ENCODE data around the gene CACNA2D3.

The CACNA2D3 gene

DNA sequence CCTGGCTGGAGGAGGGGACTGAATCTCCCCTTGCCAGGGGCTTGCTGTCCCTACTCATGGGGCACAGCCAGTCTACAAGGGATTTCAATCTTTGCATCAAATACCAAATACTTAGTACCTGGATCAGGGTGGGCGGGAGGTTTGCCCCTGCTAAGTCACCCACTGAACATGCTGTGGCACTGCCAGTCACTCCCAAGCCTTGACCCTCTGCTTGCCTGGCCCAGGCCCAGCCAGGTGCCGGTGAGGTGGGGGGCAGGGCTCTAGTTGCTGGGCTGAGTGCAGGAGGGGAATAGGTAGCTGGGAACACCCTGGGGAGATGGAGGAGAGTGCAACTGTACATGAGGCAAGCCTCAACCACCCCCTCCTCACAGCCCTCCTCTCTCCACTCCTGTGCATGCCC is 941.8 kb downstream of the CACNA2D3 start:
- H3K4me1 ChIP-seq (ENCODE audit: control insufficient read depth, low read depth, low read length) = no peaks in the 10 kb centered on the region
- H3K27me3 ChIP-seq (ENCODE audit: control insufficient read depth, insufficient read depth, low read length) = no peaks in the 10 kb centered on the region
- no peak overlapping the region for H3K4me3 ChIP-seq (ENCODE audit: low read length)
- H3K36me3 ChIP-seq (ENCODE audit: control insufficient read depth, low read depth, low read length) = no peaks in the 10 kb centered on the region
- H3K9ac ChIP-seq (ENCODE audit: low read length) = no peak overlapping the region
- no peak overlapping the region for H3K27ac ChIP-seq (ENCODE audit: low read length)
- no peaks in the 10 kb centered on the region for H3K9me3 ChIP-seq (ENCODE audit: control insufficient read depth, low read depth, low read length)

DNA sequence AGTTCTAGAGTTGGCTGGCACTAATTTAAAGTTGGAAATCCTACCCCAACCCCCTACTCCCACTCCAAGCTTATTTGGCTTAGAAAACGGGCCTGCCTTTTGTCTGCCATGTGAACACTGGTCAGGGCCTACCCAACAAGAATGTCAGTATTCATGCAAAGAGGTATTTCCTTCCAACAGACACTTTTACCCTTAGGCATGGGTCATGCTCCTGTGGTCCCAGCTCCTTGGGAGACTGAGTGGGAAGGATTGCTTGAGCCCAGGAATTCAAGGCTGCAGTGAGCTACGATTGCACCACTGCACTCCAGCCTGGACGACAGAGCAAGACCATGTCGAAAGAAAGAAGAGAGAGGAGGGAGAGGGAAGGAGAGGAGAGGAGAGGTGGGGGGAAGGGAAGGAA is 943.0 kb downstream of the CACNA2D3 start:
- no peaks in the 10 kb centered on the region for H3K27me3 ChIP-seq (ENCODE audit: control insufficient read depth, insufficient read depth, low read length)
- H3K9ac ChIP-seq (ENCODE audit: low read length) = no peak overlapping the region
- H3K27ac ChIP-seq (ENCODE audit: low read length) = no peak overlapping the region
- H3K4me1 ChIP-seq (ENCODE audit: control insufficient read depth, low read depth, low read length) = no peaks in the 10 kb centered on the region
- no peaks in the 10 kb centered on the region for H3K9me3 ChIP-seq (ENCODE audit: control insufficient read depth, low read depth, low read length)
- H3K4me3 ChIP-seq (ENCODE audit: low read length) = no peak overlapping the region
- no peaks in the 10 kb centered on the region for H3K36me3 ChIP-seq (ENCODE audit: control insufficient read depth, low read depth, low read length)

DNA sequence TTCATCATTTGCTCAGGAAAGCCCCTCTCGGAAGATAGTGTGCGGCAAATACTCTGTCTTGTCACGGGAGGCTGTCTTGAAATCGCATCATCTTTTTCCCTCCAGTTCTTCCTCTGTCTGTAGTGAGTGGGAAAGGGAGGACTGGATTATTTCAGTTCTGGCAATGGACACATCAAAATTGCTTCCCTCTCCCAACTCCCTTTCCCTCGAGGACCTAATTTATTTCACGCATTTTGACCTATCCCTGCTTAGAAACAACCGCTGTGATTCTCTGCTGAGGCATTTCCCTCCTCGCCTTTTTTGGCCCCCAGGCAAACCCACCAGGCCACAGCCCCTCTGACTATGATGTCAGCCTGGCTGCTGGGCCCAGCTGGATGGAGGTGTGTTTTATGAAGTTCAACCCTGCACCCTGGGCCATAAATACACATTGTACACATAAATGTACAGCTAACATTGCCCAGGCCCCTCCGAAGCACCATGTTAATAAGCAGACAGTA is 944.2 kb downstream of the CACNA2D3 start:
- H3K9ac ChIP-seq (ENCODE audit: low read length) = no peak overlapping the region
- no peak overlapping the region for H3K27ac ChIP-seq (ENCODE audit: low read length)
- H3K36me3 ChIP-seq (ENCODE audit: control insufficient read depth, low read depth, low read length) = no peaks in the 10 kb centered on the region
- no peak overlapping the region for H3K4me3 ChIP-seq (ENCODE audit: low read length)
- no peaks in the 10 kb centered on the region for H3K4me1 ChIP-seq (ENCODE audit: control insufficient read depth, low read depth, low read length)
- no peaks in the 10 kb centered on the region for H3K27me3 ChIP-seq (ENCODE audit: control insufficient read depth, insufficient read depth, low read length)
- H3K9me3 ChIP-seq (ENCODE audit: control insufficient read depth, low read depth, low read length) = no peaks in the 10 kb centered on the region

DNA sequence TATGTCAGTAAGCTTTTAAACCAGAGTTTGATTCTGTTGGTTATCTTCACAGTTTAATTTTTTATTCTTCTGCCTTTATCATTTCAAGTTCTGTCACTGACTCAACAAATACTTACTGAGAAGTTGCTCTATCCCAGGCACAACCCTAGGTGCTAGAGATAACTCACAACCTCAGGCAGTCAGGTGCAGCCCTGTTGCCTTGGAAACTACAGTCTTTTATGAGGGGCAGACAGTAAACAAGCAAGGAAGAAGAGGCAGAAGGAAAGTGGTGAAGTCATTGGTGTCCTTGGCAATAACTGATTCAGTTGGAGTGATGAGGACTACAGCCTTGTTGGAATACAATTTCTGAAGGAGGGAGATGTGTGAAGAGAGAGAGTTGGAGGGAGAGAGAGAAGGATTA is 947.6 kb downstream of the CACNA2D3 start:
- Histone ChIP-seq H3K9ac (ENCODE audit: low read length) (no peak overlapping the region), H3K4me1 (ENCODE audit: control insufficient read depth, low read depth, low read length) (no peaks in the 10 kb centered on the region), H3K36me3 (ENCODE audit: control insufficient read depth, low read depth, low read length) (no peaks in the 10 kb centered on the region), H3K27ac (ENCODE audit: low read length) (no peak overlapping the region), H3K4me3 (ENCODE audit: low read length) (no peak overlapping the region), H3K27me3 (ENCODE audit: control insufficient read depth, insufficient read depth, low read length) (no peaks in the 10 kb centered on the region), H3K9me3 (ENCODE audit: control insufficient read depth, low read depth, low read length) (no peaks in the 10 kb centered on the region)

DNA sequence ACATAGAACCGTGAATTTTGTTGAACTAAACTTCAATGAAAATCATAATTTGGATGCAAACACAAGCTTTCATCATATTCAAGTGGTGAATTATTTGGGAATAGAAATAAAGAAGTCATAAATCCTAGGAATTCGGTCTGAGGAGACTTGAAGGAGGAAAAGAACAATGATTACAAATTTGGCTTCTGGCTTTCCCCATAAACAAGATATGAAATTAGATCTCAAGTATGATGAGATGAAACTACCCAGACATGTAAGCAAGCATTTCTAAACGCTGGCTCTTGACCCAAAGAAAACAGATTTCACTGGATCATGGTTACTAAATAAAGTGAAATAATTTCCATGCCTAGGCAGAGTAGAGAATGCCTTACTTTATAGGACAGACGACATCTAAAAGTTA is 952.4 kb downstream of the CACNA2D3 start:
- H3K9me3 ChIP-seq (ENCODE audit: control insufficient read depth, low read depth, low read length) = no peaks in the 10 kb centered on the region
- H3K27ac ChIP-seq (ENCODE audit: low read length) = no peak overlapping the region
- no peak overlapping the region for H3K4me3 ChIP-seq (ENCODE audit: low read length)
- H3K9ac ChIP-seq (ENCODE audit: low read length) = no peak overlapping the region
- no peaks in the 10 kb centered on the region for H3K4me1 ChIP-seq (ENCODE audit: control insufficient read depth, low read depth, low read length)
- H3K36me3 ChIP-seq (ENCODE audit: control insufficient read depth, low read depth, low read length) = no peaks in the 10 kb centered on the region
- H3K27me3 ChIP-seq (ENCODE audit: control insufficient read depth, insufficient read depth, low read length) = no peaks in the 10 kb centered on the region

DNA sequence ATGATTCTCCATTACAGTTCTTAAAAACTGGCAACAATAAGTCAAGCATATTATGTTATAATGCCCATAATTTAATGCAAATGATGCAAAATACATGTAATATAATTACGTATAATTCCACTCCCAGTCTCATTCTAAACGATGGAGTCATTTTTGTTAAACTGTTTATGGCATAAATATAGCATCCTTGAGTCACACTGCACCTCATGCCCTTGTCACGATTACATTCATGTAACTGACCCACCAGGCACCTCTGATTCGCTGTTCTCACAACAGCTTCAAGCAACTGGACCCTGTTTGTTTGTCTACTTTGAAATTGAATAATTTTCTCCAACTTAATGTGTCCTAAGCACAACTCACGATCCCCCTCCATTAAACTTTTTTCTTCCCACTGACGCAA is 953.5 kb downstream of the CACNA2D3 start:
- H3K27ac ChIP-seq (ENCODE audit: low read length) = no peak overlapping the region
- no peak overlapping the region for H3K9ac ChIP-seq (ENCODE audit: low read length)
- H3K36me3 ChIP-seq (ENCODE audit: control insufficient read depth, low read depth, low read length) = no peaks in the 10 kb centered on the region
- H3K4me3 ChIP-seq (ENCODE audit: low read length) = no peak overlapping the region
- H3K9me3 ChIP-seq (ENCODE audit: control insufficient read depth, low read depth, low read length) = no peaks in the 10 kb centered on the region
- H3K4me1 ChIP-seq (ENCODE audit: control insufficient read depth, low read depth, low read length) = no peaks in the 10 kb centered on the region
- H3K27me3 ChIP-seq (ENCODE audit: control insufficient read depth, insufficient read depth, low read length) = no peaks in the 10 kb centered on the region

DNA sequence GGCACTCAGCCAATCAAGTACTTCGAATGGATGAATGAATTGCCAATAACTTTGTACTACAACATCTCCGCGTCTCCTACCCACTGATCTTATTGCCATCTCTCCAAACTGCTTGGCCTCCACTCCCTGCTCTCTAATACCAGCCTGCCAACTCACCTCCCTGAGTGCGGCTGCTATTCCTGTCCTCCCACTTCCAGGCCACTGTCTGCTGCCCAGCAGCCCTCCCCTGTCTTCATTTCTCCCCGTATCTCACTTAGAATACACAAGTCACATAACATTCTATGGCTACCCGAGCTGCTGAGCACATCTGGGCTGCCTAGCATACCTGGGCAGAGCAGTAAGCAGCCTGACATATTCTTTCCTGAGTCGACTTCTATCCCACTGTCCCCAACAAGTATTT is 955.4 kb downstream of the CACNA2D3 start:
- H3K36me3 ChIP-seq (ENCODE audit: control insufficient read depth, low read depth, low read length) = no peaks in the 10 kb centered on the region
- H3K4me1 ChIP-seq (ENCODE audit: control insufficient read depth, low read depth, low read length) = no peaks in the 10 kb centered on the region
- no peaks in the 10 kb centered on the region for H3K27me3 ChIP-seq (ENCODE audit: control insufficient read depth, insufficient read depth, low read length)
- H3K9me3 ChIP-seq (ENCODE audit: control insufficient read depth, low read depth, low read length) = no peaks in the 10 kb centered on the region
- H3K4me3 ChIP-seq (ENCODE audit: low read length) = no peak overlapping the region
- H3K9ac ChIP-seq (ENCODE audit: low read length) = no peak overlapping the region
- H3K27ac ChIP-seq (ENCODE audit: low read length) = no peak overlapping the region

DNA sequence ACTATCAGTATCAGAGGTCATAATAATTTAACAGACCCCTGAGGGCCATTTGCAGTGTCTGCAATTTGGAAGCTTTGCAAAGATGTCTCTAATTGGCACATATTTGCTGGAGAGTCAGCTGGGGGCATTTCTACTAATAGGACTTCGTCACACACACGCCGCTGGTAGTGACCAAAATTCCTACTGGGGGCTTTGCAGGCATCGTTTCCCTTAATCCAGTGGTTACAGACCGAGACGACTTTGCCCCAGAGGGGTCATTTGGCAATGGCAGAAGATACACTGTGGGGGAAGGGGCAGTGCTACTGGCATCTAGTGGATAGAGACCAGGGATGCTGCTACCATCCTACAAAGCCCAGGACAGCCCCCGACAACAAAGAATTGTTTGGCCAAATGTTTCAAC is 956.5 kb downstream of the CACNA2D3 start:
- H3K9ac ChIP-seq (ENCODE audit: low read length) = no peak overlapping the region
- H3K4me3 ChIP-seq (ENCODE audit: low read length) = no peak overlapping the region
- no peaks in the 10 kb centered on the region for H3K27me3 ChIP-seq (ENCODE audit: control insufficient read depth, insufficient read depth, low read length)
- no peaks in the 10 kb centered on the region for H3K36me3 ChIP-seq (ENCODE audit: control insufficient read depth, low read depth, low read length)
- no peaks in the 10 kb centered on the region for H3K4me1 ChIP-seq (ENCODE audit: control insufficient read depth, low read depth, low read length)
- H3K27ac ChIP-seq (ENCODE audit: low read length) = no peak overlapping the region
- no peaks in the 10 kb centered on the region for H3K9me3 ChIP-seq (ENCODE audit: control insufficient read depth, low read depth, low read length)

DNA sequence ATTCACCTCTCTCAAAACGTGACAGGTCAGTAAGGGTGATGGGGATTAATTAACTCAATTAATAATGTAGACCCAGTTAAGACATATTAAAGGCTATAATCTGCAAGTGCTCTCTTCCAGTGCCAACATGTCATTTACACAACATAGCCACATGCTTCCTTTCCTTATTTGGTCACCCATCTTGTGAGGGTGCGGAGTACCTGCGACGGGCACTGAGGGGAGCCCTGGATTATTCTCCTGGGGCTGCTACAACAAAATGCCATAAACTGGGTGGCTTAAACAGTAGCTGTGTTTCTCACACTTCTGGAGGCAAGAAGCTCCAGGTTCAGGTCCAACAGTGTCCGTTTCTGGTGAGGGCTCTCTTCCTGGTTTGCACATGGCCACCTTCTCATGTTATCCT is 962.9 kb downstream of the CACNA2D3 start:
- Histone ChIP-seq H3K27ac (ENCODE audit: low read length) (no peak overlapping the region), H3K9ac (ENCODE audit: low read length) (no peak overlapping the region), H3K4me3 (ENCODE audit: low read length) (no peak overlapping the region), H3K27me3 (ENCODE audit: control insufficient read depth, insufficient read depth, low read length) (no peaks in the 10 kb centered on the region), H3K4me1 (ENCODE audit: control insufficient read depth, low read depth, low read length) (no peaks in the 10 kb centered on the region), H3K36me3 (ENCODE audit: control insufficient read depth, low read depth, low read length) (no peaks in the 10 kb centered on the region), H3K9me3 (ENCODE audit: control insufficient read depth, low read depth, low read length) (no peaks in the 10 kb centered on the region)

DNA sequence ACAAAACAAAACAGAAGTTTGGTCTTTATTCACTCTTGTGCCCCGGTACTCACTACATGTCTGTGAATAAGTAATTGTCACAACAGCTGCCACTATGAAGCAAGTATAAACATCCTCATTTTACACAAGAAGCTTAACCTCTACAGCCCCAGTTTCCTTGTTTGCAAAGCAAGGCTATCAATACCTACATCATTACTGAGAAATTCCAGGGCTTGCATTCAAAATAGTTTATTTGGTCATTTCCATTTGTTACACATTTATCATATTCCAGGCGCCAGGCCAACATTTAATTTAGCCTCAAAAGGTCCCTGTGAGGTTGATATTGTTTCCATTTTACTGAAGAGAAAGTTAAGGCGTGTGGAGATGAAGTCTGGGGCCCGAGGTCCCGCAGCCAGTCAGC is 966.9 kb downstream of the CACNA2D3 start:
- no peaks in the 10 kb centered on the region for H3K4me1 ChIP-seq (ENCODE audit: control insufficient read depth, low read depth, low read length)
- no peaks in the 10 kb centered on the region for H3K9me3 ChIP-seq (ENCODE audit: control insufficient read depth, low read depth, low read length)
- no peaks in the 10 kb centered on the region for H3K36me3 ChIP-seq (ENCODE audit: control insufficient read depth, low read depth, low read length)
- no peak overlapping the region for H3K4me3 ChIP-seq (ENCODE audit: low read length)
- H3K9ac ChIP-seq (ENCODE audit: low read length) = no peak overlapping the region
- no peaks in the 10 kb centered on the region for H3K27me3 ChIP-seq (ENCODE audit: control insufficient read depth, insufficient read depth, low read length)
- H3K27ac ChIP-seq (ENCODE audit: low read length) = no peak overlapping the region

GRCh38 chr3:55090291-55090690 is 967.9 kb downstream of the CACNA2D3 start:
- Histone ChIP-seq H3K4me1 (ENCODE audit: control insufficient read depth, low read depth, low read length) (no peaks in the 10 kb centered on the region), H3K9me3 (ENCODE audit: control insufficient read depth, low read depth, low read length) (no peaks in the 10 kb centered on the region), H3K9ac (ENCODE audit: low read length) (no peak overlapping the region), H3K4me3 (ENCODE audit: low read length) (no peak overlapping the region), H3K36me3 (ENCODE audit: control insufficient read depth, low read depth, low read length) (no peaks in the 10 kb centered on the region), H3K27ac (ENCODE audit: low read length) (no peak overlapping the region), H3K27me3 (ENCODE audit: control insufficient read depth, insufficient read depth, low read length) (no peaks in the 10 kb centered on the region)

DNA sequence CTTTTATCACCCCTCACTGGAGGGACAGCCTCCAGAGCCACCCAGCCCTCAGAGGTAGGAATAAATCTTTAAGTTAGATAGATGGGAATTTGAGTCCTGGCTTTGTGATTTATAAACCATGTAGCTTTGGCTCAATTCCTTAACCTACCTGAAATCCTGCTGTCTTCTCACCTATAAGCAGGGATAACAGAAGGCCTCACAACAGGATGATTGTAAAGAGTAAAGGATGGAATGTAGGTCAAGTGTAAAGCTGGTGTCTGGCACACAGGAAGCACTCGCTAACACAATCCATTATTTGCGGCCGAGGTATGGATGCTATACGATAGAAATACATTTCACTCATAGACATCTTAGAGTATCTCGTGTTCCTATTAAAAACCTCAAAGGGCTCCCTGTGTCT is 968.4 kb downstream of the CACNA2D3 start:
- no peaks in the 10 kb centered on the region for H3K4me1 ChIP-seq (ENCODE audit: control insufficient read depth, low read depth, low read length)
- no peak overlapping the region for H3K27ac ChIP-seq (ENCODE audit: low read length)
- no peak overlapping the region for H3K4me3 ChIP-seq (ENCODE audit: low read length)

More for the DNA sequence above, 968.4 kb downstream of the CACNA2D3 start:
- no peak overlapping the region for H3K9ac ChIP-seq (ENCODE audit: low read length)
- no peaks in the 10 kb centered on the region for H3K27me3 ChIP-seq (ENCODE audit: control insufficient read depth, insufficient read depth, low read length)
- no peaks in the 10 kb centered on the region for H3K36me3 ChIP-seq (ENCODE audit: control insufficient read depth, low read depth, low read length)
- H3K9me3 ChIP-seq (ENCODE audit: control insufficient read depth, low read depth, low read length) = no peaks in the 10 kb centered on the region
